HT-29 (cell line): ENCODE data around the gene WDR59. TPM values are rescaled to one million over a fixed set of nuclear protein-coding genes. Genes with fewer than 3 reads are reported as not detected.
"Not testable (repeated sequence)": the region's sequence is repeated elsewhere in the genome, so short reads cannot be mapped to it uniquely, and the experiment has no call there.

ENCODE experiments used
- DNase-seq: peaks from one replicate; pipeline ENCODE4 v3.0.0-alpha.2; 2015; ENCODE audit warnings: low spot score
- total RNA-seq: library from RNA; depleted of rRNA; stranded (reverse); fragments of >200 nt; shearing (Covaris generic); gene quantifications from 2 replicates; pipeline ENCODE4 v1.2.3, GENCODE V29; 2014

The WDR59 gene
- total RNA-seq, 1 experiment from 2014 or later, result 15.7 TPM

DNA sequence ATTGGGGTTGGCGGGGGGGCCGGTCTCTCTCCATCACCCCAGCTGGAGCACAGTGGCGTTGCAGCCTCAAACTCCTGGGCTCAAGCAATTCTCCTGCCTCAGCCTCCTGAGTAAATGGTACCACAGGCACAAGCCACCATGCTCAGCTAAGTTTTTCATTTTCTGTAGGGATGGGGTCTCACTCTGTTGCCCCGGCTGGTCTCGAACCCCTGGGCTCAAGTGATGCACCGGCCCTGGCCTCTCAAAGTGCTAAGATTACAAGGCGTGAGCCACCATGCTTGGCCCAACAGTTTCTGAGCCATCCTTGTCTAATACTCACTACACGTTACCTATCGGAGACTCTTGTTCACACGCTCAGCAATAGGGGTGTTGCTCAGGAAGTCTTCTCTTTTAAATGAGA lies 11.6 kb downstream of the WDR59 start:
- no peak for DNase-seq

DNA sequence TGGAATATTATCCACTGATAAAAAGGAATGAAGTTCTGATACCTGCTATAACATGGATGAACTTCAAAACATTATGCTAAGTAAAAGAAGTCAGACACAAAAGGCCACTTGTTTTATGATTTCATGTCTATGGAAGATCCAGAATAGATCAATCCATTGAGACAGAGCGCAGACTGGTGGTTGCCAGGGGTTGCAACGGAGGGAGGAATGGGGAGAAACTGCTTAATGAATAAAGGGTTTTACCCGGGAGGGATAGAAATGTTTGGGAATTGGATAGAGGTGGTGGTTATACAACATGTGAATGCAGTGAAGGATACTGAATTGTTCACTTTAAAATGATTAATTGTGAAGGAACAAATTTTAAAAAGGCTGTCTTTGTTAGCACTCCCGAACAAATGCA lies 30.2 kb downstream of the WDR59 start:
- no peak for DNase-seq

DNA sequence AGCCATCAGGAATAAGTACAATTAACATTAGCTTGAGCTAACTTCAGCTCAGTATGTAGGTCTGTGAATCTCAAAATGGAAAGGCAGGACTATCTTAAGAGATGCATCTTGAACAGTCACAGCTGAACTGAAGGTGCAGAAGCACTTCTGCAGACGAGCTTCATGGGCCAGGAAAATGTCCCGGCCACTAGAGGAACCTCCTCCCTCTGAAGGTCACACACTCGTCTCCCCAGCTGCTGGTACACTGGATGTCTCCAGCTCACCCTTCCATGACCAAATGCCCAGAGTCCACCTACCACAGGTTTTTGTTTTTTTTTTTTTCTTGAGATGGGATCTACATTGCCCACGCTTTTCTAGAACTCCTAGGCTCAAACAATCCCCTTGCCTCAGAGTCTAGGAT lies 33.2 kb downstream of the WDR59 start:
- DNase-seq, result no peak

DNA sequence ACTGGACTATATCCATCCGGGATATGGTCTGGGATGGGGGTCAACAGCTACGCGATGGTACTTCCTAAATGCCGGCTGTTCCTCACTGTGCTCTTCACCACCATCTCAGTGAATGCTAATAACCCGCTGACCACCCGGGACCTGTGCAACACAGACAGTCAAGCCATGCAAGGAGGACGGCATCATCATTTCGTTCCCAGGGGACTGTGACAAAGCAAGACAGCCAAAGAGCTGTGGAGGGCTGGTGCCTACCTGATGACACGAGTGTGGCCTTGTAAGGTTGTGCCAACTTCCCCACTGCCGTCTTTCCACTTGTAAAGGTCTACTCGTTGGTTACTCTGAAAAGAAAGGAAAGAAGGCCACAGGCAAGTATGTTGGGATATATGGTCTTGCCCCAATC lies 33.7 kb downstream of the WDR59 start:
- DNase-seq, result no peak

DNA sequence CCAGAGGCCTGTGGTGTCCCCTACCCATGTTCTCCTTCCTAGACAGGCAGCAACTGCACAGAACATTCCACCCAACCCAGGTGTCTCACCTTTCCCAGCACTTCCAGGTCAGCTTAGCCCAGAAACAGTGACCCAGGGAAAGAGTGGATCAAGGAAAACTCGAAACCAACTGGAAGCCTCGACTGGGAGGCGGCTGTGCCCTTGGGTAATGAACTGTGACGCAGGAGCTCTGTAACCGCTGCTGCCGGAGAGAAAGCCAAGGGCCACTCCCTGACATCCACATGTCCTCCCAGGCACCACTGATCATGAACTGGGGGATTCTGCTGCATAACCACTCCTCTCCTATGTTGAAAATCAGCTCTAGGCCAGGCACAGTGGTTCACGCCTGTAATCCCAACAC lies 34.4 kb downstream of the WDR59 start:
- no peak for DNase-seq

DNA sequence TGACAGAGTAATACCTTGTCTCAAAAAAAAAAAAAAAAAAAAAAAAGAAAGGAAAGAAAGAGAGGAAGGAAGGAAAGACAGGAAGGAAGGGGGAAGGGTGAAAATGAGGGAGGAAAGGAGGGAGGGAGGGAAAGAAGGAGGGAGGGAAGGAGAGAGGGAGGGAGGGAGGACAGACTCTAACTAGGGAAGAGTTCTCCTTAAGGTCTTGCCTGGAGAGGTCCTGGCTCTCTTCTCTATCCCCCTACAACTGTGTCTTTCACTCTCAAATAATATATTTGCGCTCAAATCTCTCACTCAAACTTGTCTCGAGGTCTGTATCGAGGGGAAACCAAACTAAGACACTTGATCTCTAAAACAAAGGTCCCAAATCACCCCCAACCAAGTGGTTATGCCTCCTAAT lies 35.6 kb downstream of the WDR59 start:
- no peak for DNase-seq

DNA sequence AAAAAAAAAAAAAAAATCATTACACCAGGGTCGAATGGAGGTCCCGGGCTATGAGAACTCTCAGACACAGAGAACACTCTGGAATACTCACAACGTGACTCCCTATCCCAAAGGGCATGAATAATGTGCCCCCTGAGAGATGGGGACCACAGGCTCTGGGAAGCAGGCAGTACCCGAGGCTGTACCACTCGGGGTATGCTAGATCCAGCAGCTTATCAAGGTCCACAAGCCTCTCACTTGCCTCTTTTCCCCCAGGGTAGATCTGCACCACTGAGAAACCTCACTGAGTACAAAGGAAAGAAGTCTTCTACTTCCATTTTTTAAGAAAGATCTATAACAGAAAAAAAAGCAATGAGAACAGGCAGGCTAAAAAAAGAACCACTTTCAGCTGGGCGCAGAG lies 40.5 kb downstream of the WDR59 start:
- DNase-seq, result no peak

DNA sequence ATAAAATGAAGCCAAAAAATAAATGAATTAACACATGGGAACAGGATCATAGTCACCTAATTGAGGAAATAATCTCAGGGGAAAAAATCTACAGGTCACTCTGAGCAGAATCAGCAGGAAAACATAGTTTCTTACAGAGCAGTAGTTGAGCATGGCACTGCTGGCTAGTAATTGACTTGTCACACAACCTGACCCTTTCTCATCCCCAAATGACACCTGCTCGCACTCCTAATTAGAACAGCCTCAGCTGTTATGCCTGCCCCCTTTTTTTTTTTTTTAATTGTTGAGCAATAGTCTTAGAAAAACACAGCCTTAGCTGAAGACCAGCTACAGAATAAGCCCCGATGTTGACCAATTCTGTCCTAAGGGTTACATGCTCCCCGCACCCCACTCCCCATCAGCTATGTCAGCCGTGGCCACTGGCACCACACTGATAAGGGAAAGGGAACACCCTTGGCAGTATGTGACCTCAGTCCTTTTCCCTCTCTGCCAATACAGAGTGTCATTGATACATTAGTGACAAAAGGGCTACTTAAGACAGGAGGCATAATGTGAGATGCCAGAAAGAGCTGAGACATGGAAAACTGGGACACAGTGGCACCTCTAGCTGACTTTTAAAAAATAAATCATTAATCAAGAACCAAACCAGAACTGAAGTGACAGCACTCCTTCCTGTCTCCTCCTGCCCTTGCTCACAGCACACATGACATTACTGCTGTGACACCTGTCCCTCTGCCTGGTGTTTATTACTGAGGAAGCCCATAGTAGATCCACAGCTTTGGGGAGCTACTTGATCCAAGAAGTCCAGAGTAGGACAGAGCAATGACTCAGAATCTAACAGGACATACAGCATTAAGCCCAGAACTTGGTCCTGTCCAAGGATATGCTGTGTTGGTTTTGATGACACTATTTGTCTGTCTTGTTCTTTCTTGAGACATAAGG lies 41.7 kb downstream of the WDR59 start:
- no peak for DNase-seq

DNA sequence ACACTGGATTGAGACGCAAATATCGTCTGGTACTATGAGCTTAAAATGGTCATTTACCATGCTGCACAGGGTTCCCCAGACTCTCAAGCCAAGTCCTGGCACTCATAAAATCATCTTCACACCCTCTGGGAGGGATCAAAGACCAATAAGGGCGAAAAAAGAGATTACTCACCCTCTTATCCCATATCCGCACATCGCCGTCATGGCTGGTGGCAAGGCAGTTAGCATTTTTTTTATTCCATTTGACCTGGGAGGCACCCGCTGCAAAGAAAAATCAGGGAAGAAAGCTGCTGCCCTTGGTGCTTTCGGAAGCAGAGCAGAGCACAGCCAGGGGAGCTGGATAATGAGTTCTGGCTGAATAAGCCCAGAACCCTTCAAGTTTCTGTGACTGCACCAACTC lies 42.4 kb downstream of the WDR59 start:
- DNase-seq, result no peak

DNA sequence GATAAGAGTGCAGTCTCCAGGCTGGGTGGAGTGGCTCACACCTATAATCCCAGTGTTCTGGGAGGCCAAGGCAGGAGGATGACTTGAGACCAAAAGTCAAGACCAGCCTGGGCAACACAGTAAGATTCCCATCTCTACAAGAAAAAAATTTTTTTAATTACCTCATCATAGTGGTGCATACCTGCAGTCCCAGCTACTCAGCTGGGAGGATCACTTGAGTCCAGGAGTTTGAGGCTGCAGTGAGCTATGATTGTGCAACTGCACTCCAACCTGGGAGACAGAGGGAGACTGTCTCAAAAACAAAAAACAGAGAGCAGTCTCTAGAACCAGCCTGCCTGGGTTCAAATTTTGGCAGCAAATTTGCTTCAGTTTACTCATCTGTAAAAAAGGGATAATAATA lies 45.2 kb downstream of the WDR59 start:
- no peak for DNase-seq

DNA sequence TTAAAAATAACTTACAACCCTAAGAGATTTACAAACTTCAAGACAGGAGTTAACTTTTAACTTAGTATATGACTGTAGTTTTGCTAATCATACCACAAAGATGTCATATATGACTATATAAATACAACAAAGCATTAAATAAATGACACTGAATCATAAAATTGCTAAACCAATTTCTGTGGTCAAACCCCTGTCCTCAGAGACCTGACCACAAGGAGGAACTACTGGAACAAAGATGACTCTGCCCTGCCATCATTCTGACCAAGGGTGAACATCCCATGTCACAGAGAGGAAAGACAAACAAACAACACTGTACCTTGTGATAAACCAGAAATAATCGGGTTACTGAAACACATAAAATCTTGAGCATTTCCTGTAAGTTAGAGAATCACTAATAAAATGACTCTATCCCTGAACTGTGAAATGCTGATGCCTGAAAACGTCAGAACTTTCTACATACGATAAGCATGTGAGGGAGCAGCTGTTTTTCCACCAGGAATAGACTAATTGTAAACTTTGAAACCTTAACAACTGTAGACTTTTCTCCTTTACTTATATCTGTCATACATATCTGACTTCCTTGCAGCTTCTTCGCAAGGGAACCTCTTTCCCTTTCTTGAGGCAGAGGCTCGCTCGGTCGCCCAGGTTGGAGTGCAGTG lies 47.9 kb downstream of the WDR59 start:
- DNase-seq, result peak; percentile 53

DNA sequence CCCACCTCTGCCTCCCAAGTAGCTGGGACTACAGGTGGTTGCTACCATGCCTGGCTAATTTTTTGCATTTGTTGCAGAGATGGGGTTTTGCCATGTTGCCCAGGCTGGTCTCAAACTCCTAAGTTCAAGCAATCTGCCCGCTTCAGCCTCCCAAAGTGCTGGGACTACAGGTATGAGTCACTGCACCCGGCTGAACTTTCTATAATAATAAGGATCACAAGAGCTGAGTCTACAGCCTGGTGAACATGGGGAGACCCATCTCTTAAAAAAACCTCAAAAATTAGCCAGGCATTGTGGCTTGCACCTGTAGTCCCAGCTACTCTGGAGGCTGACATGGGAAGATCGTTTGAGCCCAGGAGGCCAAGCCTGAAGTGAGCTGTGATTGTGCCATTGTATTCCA lies 53.5 kb downstream of the WDR59 start:
- no peak for DNase-seq

DNA sequence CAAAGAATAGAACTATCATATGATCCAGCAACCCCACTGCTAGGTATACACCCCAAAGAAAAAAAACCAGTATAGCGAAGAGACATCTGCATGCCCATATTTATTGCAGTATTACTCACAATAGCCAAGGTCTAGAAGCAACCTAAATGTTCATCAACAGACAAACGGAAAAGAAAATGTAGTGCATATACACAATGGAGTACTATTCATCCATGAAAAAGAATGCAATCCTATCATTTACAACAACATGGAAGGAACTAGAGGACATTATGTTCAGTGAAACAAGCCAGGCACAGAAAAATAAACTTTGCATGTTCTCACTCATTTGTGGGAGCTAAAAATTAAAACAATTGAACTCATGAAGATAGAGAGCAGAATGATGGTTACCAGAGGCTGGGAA lies 55.3 kb downstream of the WDR59 start:
- DNase-seq, result no peak

DNA sequence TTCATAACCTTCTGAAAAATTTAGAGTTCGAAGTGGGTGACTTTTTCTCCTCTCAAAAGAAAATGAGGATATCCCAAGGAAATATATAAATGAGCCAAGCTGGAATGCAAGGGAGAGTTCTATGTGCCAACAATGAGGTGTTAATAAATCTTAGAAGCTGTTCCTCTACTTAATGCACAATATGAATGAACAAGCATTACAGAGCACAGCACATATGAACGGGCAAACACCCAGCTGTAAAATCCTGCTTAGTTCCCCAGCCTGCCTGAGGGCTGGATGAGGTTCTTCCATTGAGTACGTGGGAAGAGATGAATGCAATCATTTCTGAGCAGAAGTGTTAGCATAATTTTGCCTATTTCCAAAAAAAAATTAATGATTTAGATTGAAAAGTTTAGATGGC lies 58.1 kb downstream of the WDR59 start:
- DNase-seq, result no peak

DNA sequence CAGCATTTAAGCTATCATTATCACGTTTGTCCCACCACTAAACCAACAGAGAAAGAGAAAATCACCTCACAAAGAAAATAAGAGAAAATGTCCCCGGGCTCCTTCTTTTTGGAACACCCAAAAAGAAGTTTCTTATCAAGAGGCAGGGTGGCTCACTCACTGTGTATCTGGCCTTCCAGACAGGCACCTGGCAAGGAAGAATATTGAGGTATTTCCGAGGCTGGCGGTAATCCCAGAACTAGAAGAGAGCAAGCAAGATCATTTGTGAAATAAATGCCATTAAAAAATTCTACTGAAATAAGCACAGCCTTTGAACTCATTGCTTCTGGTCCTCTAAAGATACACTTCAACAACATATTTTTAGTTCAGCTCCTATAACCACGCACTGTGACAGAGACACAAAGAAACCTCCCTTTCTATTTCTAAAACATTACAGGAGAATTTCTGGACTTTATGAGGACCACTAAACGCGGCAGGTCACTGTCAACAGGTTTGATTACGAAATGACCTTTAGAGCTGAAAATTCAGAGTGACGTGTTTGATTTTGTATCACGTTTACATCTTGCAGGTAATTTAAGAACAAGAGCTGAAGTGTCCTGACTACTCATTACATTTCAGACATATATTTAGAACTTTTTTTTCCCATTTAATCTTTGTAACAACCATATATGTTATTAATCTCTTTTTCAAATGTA lies 61.0 kb downstream of the WDR59 start:
- no peak for DNase-seq

DNA sequence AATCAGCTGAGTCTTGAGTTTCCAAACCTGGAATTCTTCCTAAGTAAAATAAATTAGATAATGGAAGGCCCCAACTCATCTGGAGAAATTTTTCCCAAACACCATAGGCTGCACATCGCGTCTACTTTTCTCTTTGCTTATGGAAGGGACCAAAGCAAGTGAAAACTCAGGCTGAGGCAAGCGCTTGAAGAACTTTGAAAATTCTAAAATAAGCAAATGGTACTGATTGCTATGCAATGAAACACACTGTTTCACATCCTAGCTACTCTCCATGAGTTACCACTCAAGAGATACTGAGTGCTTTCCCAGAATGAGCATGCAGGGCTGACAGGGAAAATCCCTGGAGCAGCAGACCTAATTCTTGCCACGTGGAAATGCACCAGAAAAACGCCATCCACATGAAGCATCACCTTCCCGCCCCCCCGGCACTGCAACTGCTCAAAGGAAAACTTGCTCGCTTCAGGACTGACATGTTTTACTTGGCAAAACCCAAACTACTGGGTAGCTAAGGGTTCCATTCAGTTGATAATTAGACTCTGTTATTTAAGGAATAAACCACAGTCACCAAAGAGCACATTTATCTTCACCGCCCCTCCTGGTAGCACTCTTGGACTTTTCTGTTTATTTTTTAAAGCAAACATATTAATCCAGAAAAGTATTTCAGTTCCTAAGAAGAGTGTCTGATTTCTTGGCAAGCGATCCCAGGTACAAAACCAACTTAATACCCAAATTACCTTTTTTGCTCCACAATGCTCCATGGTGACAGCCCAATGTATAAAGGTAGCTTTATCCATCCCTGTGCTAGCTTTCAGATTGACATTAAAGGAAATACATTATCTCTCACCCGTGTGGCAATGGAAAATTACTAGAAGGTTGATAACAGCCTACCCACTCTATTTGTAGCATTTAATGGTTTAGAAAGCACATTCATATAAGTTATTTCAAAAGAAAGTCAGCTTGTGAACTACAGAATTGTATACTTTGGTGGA lies 62.5 kb downstream of the WDR59 start:
- no peak for DNase-seq

DNA sequence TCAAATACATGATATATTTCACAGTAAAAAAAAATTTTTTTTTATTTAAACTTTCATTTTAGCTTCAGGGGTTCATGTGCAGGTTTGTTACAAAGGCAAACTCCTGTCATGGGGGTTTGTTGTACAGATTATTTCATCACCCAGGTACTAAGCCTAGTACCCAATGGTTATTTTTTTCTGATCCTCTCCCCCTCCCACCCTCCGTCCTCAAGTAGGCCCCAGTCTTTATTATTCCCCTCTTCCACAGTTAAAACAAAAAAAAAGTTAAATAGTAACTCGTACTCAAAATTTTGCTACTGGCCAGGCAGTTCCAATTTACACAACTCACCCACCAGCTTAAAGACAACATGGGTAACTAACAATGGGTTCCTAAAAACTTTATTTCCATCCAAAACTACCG lies 63.9 kb downstream of the WDR59 start:
- DNase-seq, result no peak

DNA sequence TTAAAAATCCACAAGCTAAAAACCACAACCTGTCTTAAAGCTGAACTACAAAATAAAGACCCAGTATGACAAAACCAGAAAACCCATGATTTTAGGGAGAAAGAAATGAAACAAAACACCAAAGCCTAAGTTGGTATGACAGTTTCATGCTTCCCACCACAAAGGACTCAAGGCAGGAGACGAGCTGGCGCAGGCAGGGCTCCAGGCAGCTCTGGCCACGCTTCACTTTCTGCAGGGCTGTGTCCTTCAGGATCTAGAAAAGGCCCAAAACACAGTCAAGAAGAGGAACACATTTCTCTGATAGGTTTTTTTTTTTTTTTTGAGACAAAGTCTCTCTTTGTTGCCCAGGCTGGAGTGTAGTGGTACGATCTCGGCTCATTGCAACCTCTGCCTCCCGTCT lies 75.3 kb downstream of the WDR59 start:
- DNase-seq, result no peak

DNA sequence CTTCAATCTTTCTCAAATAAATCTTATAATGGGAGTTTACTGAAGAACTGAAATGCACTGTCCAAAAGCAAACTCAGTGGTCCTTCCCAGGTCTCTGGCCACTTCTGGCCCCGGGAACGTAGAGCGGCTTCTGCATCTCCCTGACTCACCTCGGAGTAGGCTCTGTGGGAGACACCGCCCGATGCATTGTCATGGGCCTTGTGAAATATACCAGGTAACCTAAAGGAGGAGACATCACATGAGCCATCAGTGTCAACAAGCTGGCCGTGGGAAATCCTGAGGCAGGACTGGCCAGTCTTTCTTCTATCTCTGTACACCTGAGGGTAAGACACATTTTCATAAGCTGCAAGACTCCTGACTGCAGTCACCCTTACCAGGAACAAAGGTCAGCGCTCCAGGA lies 76.2 kb downstream of the WDR59 start:
- DNase-seq, result not testable (repeated sequence)

DNA sequence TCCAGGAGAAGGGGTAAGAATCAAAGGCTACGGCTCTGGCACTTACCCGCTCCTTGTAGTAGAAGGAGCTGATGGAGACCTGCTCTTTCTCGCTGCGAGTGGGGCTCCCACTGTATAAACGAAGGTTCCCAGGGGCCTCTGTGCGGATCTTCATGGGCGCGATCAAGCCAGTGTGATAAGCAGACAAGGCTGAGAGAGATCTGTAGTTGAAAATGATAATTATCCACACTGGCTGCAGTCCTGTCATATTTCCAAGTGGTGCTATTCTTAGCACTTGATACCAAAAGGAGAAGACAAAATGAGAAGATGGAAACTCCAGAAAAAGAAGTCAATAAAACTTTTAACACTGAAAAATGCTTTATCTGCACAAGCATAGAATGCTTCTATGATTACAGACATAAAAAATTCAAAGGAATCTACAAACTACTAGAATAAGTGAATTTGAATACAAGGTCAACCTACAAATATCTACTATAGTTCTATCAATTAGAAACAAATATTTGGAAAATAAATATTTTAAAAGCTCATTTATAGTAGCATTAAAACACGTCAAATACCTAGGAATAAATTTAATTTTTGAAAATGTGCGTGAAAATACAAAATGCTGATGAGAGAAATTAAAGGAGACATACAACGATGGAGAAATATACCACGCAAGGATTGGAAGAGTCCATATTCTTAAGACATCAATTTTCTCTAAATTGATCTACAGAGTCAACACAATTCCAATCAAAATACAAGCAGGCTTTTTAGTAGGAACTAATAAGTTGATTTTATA lies 80.8 kb downstream of the WDR59 start:
- no peak for DNase-seq

DNA sequence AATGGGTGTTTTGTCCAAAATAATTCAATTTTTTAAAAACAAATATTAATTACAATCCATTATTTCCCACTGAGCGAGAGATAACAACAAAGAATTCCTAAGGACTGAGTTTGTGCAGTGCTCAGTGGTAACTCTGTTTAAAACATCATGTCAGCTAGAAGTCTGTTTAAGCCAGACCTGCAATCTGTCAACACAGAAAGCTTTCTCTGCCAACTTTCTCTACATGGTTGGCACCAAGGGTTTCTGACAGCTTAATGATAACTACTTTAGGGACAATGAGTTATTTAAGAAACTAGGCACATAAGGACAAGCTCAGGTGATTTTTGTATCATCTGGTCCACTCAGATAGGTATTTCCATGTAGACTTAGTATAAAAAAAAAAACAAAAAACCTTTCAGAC lies 81.8 kb downstream of the WDR59 start:
- no peak for DNase-seq
